OCI-LY1 (cell line): ENCODE measurements around the gene ABHD4.

Source experiments
- H2AFZ ChIP-seq: fragments of 200-600 bp; sonication (generic), shearing (Covaris generic); 2 replicates; pipeline ENCODE4 v1.6.0; 2014; ENCODE audit warnings: antibody characterized with exemption, mild to moderate bottlenecking, low read length
- H3F3A ChIP-seq: fragments of 200-600 bp; sonication (generic), shearing (Covaris generic); 2 replicates; pipeline ENCODE4 v1.6.0; 2014; ENCODE audit warnings: mild to moderate bottlenecking, antibody characterized with exemption, low read length, moderate library complexity; ENCODE audit not compliant: insufficient read depth
- H3K27ac ChIP-seq: fragments of 200-600 bp; sonication (generic); 2 replicates; pipeline ENCODE4 v1.5.1; 2014; ENCODE audit warnings: low read length, mixed run types, mild to moderate bottlenecking, low read depth; ENCODE audit not compliant: poor library complexity, severe bottlenecking
- H3K27me3 ChIP-seq: fragments of 200-600 bp; sonication (generic); 2 replicates; pipeline ENCODE4 v1.6.0; 2014; ENCODE audit warnings: antibody characterized with exemption, mild to moderate bottlenecking, low read length, moderate library complexity; ENCODE audit not compliant: insufficient read depth
- H3K36me3 ChIP-seq: fragments of 200-600 bp; sonication (generic); 2 replicates; pipeline ENCODE4 v1.6.1; 2014; ENCODE audit warnings: mild to moderate bottlenecking, antibody characterized with exemption, low read length, moderate library complexity, mixed read lengths; ENCODE audit not compliant: insufficient read depth
- H3K4me1 ChIP-seq: fragments of 200-600 bp; sonication (generic); 2 replicates; pipeline ENCODE4 v1.5.1; 2014; ENCODE audit warnings: mild to moderate bottlenecking, low read length, moderate library complexity; ENCODE audit not compliant: insufficient read depth, severe bottlenecking
- H3K4me2 ChIP-seq: fragments of 200-600 bp; sonication (generic), shearing (Covaris generic); 2 replicates; pipeline ENCODE4 v1.6.1; 2014; ENCODE audit warnings: low read length
- H3K4me3 ChIP-seq: fragments of 200-600 bp; sonication (generic); 2 replicates; pipeline ENCODE4 v1.5.1; 2014; ENCODE audit warnings: low read length, low read depth, mild to moderate bottlenecking, mixed read lengths; ENCODE audit not compliant: poor library complexity, severe bottlenecking
- H3K79me2 ChIP-seq: fragments of 200-600 bp; shearing (Covaris generic); 2 replicates; pipeline ENCODE4 v1.6.1; 2016; ENCODE audit warnings: mixed run types, low read length, mixed read lengths; ENCODE audit not compliant: insufficient read depth
- H3K9ac ChIP-seq: fragments of 200-600 bp; sonication (generic), shearing (Covaris generic); 2 replicates; pipeline ENCODE4 v1.6.1; 2014; ENCODE audit warnings: mild to moderate bottlenecking, low read length, mixed read lengths
- H3K9me2 ChIP-seq: fragments of 200-600 bp; sonication (generic), shearing (Covaris generic); 2 replicates; pipeline ENCODE4 v1.6.1; 2014; ENCODE audit warnings: low read depth, mild to moderate bottlenecking, low read length, mixed read lengths
- H3K9me3 ChIP-seq: fragments of 200-600 bp; shearing (Covaris generic); 2 replicates; pipeline ENCODE4 v1.6.1; 2014; ENCODE audit warnings: low read length, mixed read lengths
- H4K20me1 ChIP-seq: fragments of 200-600 bp; sonication (generic), shearing (Covaris generic); 2 replicates; pipeline ENCODE4 v1.6.0; 2016; ENCODE audit warnings: mild to moderate bottlenecking, low read length; ENCODE audit not compliant: insufficient read depth
- CTCF ChIP-seq: fragments of 200-600 bp; sonication (generic), shearing (Covaris generic); IDR thresholded peaks from 2 replicates; pipeline ENCODE4 v1.5.1; 2017; ENCODE audit warnings: mild to moderate bottlenecking, antibody characterized with exemption, low read length, moderate library complexity, mixed read lengths
- EZH2 ChIP-seq: fragments of 200-600 bp; sonication (generic), shearing (Covaris generic); IDR thresholded peaks from 2 replicates; pipeline ENCODE4 v1.8.0; 2017; ENCODE audit warnings: borderline replicate concordance, mixed run types, mild to moderate bottlenecking, antibody characterized with exemption, low read length, moderate library complexity, mixed read lengths

ABHD4 gene

DNA sequence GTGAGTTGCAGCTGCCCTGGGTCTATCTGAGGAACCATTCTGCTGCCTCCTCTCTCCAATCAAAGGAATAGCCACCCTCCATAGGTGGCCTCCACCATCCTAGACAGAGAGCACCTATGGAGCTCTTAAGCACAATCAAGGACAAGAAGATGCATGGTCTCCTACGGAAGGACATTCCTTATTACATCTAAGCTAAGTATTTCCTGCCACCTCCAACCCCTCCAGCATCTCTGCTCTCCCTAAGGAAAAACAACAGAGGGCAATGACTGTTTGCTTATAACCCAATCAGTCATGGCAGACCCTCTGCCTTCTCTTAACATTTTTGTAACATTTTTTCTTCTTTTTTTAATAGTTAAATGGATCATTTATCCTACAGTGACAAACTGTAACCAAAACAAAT is 60.8 kb downstream of the ABHD4 start:
- H3K27me3 ChIP-seq, result no peaks in the 10 kb centered on the region
- H3K9me2 ChIP-seq, result no peaks in the 10 kb centered on the region
- no peaks in the 10 kb centered on the region for H3K9me3 ChIP-seq
- no peak overlapping the region for H3K27ac ChIP-seq
- no peak overlapping the region for H3K9ac ChIP-seq
- no peaks in the 10 kb centered on the region for H3K36me3 ChIP-seq
- no peak overlapping the region for H3K4me3 ChIP-seq
- no peaks in the 10 kb centered on the region for H4K20me1 ChIP-seq
- TF ChIP-seq EZH2 (no peak), CTCF (no peak)
- H3K4me2 ChIP-seq, result no peak overlapping the region
- H3K4me1 ChIP-seq, result no peaks in the 10 kb centered on the region
- no peaks in the 10 kb centered on the region for H3F3A ChIP-seq
- H3K79me2 ChIP-seq, result no peaks in the 10 kb centered on the region
- no peak overlapping the region for H2AFZ ChIP-seq

GRCh38 chr14:22660654-22661053 is 62.6 kb downstream of the ABHD4 start:
- Histone ChIP-seq H3K36me3 (no peaks in the 10 kb centered on the region), H3K9me3 (no peaks in the 10 kb centered on the region), H3K4me2 (no peak overlapping the region), H2AFZ (no peak overlapping the region), H3K27ac (no peak overlapping the region), H3K9ac (no peak overlapping the region), H4K20me1 (no peaks in the 10 kb centered on the region), H3K27me3 (no peaks in the 10 kb centered on the region), H3F3A (no peaks in the 10 kb centered on the region), H3K9me2 (no peaks in the 10 kb centered on the region), H3K4me3 (no peak overlapping the region), H3K79me2 (no peaks in the 10 kb centered on the region), H3K4me1 (no peaks in the 10 kb centered on the region)
- TF ChIP-seq CTCF (no peak), EZH2 (no peak)
